Neural crest cell (in vitro differentiated cells): Measurements from ENCODE around the gene SERINC3. TPM values are rescaled to one million over a fixed set of nuclear protein-coding genes. Genes with fewer than 3 reads are reported as not detected.
A peak's percentile ranks its signal among the peaks of the same experiment; 100 is the strongest.

ENCODE experiments used
- DNase-seq: peaks from one replicate; pipeline ENCODE4 v3.0.0; 2021; ENCODE audit warnings: low read depth, mixed read lengths, low spot score
- H3K27ac Mint-ChIP-seq: one replicate; pipeline ENCODE4 v1.8.0; 2021; ENCODE audit warnings: mild to moderate bottlenecking, mixed read lengths; ENCODE audit not compliant: unreplicated experiment
- H3K27me3 Mint-ChIP-seq: 2 replicates; pipeline ENCODE4 v1.8.0; 2021; ENCODE audit warnings: low read depth, mild to moderate bottlenecking, mixed read lengths
- H3K36me3 Mint-ChIP-seq: 2 replicates; pipeline ENCODE4 v1.8.0; 2021; ENCODE audit warnings: low read depth, mild to moderate bottlenecking, mixed read lengths
- H3K4me1 Mint-ChIP-seq: 2 replicates; pipeline ENCODE4 v1.8.0; 2021; ENCODE audit warnings: mixed read lengths
- H3K4me3 Mint-ChIP-seq: one replicate; pipeline ENCODE4 v1.8.0; 2021; ENCODE audit warnings: mild to moderate bottlenecking, mixed read lengths
- H3K9me3 Mint-ChIP-seq: 2 replicates; pipeline ENCODE4 v1.8.0; 2021; ENCODE audit warnings: mixed read lengths
- CTCF ChIP-seq: fragments of 200-600 bp; sonication (generic); conservative IDR thresholded peaks from 2 replicates; pipeline ENCODE4 v1.5.0; 2021; ENCODE audit warnings: antibody characterized with exemption, mild to moderate bottlenecking
- total RNA-seq: library from RNA; stranded (reverse); gene quantifications from 2 replicates; pipeline ENCODE4 v1.2.1, GENCODE V29; 2021

The SERINC3 gene
- total RNA-seq, 1 donor from 2014 or later = 32.4 TPM

DNA sequence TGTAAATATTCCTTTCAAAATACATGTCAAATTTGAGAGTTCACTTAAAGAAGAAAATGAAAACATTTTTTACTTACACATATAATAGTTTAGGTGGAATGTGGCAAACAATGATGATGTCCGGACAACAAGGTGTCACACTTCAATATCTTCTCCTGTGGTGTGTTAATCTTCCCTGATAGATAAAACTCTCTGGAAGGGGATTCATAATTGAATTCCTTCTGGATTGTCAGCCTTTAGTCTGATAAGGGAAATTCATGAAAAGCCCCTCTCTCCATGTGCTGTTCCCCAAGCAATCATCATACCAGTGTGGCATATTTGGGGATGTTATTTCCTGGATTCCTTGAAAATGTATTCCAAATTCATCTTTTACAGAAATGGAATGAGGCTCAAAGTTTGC is 971 bp upstream of the SERINC3 start:
- H3K36me3 Mint-ChIP-seq = no peaks in the 10 kb centered on the region
- no peaks in the 10 kb centered on the region for H3K9me3 Mint-ChIP-seq
- peaks cover 12% of the 10 kb centered on the region for H3K27me3 Mint-ChIP-seq
- no peak for DNase-seq
- peaks cover 25% of the 10 kb centered on the region for H3K4me1 Mint-ChIP-seq
- peak overlapping the region; percentile 91 for H3K4me3 Mint-ChIP-seq
- no peak overlapping the region for H3K27ac Mint-ChIP-seq
- no peak for TF ChIP-seq CTCF

DNA sequence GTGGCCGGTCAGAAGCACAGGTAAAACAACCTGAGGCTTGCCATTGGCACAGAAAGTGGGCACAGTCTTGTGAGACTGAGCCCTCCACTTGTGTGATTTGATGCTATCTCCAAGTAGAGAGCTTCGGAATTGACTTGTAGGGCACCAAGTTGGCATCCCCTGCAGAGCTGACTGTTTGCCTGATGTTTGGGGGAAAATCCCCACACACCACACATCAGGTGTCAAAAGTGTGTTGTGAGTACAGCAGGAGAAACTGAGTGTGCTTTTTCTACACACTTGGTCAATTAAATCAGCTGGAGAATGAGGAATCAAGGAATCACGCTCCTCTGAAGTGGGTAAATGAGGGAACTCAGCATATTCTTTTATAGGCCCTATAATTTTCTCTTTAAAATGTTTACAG is 989 bp downstream of the SERINC3 start:
- peaks cover 25% of the 10 kb centered on the region for H3K4me1 Mint-ChIP-seq
- no peak overlapping the region for H3K27ac Mint-ChIP-seq
- peak overlapping the region; percentile 91 for H3K4me3 Mint-ChIP-seq
- no peaks in the 10 kb centered on the region for H3K36me3 Mint-ChIP-seq
- no peaks in the 10 kb centered on the region for H3K9me3 Mint-ChIP-seq
- peaks cover 12% of the 10 kb centered on the region for H3K27me3 Mint-ChIP-seq
- TF ChIP-seq CTCF = no peak
- DNase-seq = no peak

- Mint-ChIP-seq H3K36me3 (no peaks in the 10 kb centered on the region), H3K9me3 (no peaks in the 10 kb centered on the region), H3K27me3 (no peaks in the 10 kb centered on the region), H3K4me1 (peaks cover 25% of the 10 kb centered on the region), H3K27ac (no peak overlapping the region), H3K4me3 (no peak overlapping the region)
- no peak for TF ChIP-seq CTCF
- DNase-seq = no peak
Observed at GRCh38 chr20:44518248-44518647, 3.6 kb downstream of the SERINC3 start.

GRCh38 chr20:44517454-44517853 is 4.4 kb downstream of the SERINC3 start:
- Mint-ChIP-seq H3K27me3 (no peaks in the 10 kb centered on the region), H3K9me3 (no peaks in the 10 kb centered on the region), H3K27ac (no peak overlapping the region), H3K4me1 (peaks cover 19% of the 10 kb centered on the region), H3K4me3 (no peak overlapping the region), H3K36me3 (no peaks in the 10 kb centered on the region)
- no peak for DNase-seq
- no peak for TF ChIP-seq CTCF

- TF ChIP-seq CTCF = no peak
- H3K27ac Mint-ChIP-seq = no peak overlapping the region
- no peaks in the 10 kb centered on the region for H3K27me3 Mint-ChIP-seq
- H3K9me3 Mint-ChIP-seq = no peaks in the 10 kb centered on the region
- no peak for DNase-seq
- no peak overlapping the region for H3K4me3 Mint-ChIP-seq
- H3K36me3 Mint-ChIP-seq = no peaks in the 10 kb centered on the region
- H3K4me1 Mint-ChIP-seq = peaks cover 12% of the 10 kb centered on the region
Observed at GRCh38 chr20:44516491-44516890, 5.4 kb downstream of the SERINC3 start.

GRCh38 chr20:44513871-44514270 is 8.0 kb downstream of the SERINC3 start:
- no peaks in the 10 kb centered on the region for H3K36me3 Mint-ChIP-seq

More at GRCh38 chr20:44513871-44514270, 8.0 kb downstream of the SERINC3 start:
- DNase-seq = no peak
- TF ChIP-seq CTCF = no peak
- H3K27ac Mint-ChIP-seq = no peak overlapping the region
- no peaks in the 10 kb centered on the region for H3K4me1 Mint-ChIP-seq
- H3K27me3 Mint-ChIP-seq = no peaks in the 10 kb centered on the region
- H3K4me3 Mint-ChIP-seq = no peak overlapping the region
- no peaks in the 10 kb centered on the region for H3K9me3 Mint-ChIP-seq
